DMS114 treated with DMSO at 0.1 percent for 48 hours (cell line): Measurements from ENCODE around the gene MKLN1.
"Not testable (repeated sequence)": the region's sequence is repeated elsewhere in the genome, so short reads cannot be mapped to it uniquely, and the experiment has no call there.

Source experiments
- DNase-seq: peaks from one replicate; lab custom pipeline; 2025; ENCODE audit not compliant: unreplicated experiment; lab: John Stamatoyannopoulos, UW

MKLN1 gene

GRCh38 chr7:131497454-131497853, 169.8 kb downstream of the MKLN1 start:
- DNase-seq = no peak

GRCh38 chr7:131498237-131498885, 170.7 kb downstream of the MKLN1 start:
- no peak for DNase-seq

DNA sequence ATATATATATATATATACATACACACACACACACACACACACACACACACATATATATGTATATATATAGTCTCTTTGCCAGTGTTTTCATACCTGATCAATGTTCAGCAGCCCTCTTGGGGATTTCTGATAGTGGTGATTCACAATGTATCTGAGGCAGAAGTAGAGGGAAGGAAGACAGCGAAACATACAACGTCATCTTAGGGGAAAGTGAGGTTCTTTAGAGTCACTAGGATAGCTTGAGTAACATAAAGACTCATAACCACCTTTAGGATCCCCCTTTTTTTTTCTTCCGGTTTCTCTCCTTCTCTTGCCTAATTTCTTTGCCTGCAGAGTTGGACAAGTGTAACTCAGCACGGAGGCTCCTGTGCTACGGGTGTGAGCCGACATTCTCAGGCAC, 172.1 kb downstream of the MKLN1 start:
- DNase-seq = no peak

- no peak for DNase-seq
Observed at GRCh38 chr7:131500357-131500756, 172.7 kb downstream of the MKLN1 start.

- DNase-seq = no peak
Observed at GRCh38 chr7:131501422-131501821, 173.7 kb downstream of the MKLN1 start.

DNA sequence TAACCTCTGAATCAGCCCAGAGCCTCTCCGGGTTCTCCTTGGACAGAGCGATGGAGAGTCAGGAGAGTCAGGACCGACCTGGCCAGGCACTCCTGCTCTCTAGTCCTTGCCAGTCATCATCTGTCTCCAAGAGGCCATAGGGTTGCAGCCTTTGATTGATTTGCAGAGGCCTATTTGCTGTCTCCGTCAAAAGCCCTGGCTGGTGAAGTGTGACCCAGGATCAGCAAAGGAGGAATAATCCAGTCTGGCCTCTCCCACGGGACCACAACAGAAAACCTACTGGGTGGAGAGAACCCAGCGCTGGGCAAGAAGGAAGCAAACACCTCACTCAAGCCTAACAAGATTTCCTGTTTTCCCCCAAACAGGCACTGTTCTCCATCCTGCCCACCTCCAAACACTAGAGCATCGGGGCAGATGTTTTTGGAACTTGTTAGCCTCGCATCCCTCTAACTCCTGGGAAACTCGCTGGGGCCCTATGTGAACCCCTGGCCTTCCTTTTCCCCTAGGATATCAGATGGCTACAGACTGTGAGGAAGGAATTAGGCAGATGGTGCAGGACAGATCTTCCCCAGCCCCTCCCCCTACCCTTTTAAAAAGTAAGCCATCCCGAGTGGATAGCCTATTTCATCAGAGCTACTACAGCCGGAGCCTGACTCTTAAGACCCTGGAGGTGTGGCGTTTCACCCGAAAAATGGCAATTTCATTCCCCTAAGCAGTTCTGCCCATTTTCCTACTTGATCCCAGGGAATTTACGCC, 174.4 kb downstream of the MKLN1 start:
- no peak for DNase-seq

DNA sequence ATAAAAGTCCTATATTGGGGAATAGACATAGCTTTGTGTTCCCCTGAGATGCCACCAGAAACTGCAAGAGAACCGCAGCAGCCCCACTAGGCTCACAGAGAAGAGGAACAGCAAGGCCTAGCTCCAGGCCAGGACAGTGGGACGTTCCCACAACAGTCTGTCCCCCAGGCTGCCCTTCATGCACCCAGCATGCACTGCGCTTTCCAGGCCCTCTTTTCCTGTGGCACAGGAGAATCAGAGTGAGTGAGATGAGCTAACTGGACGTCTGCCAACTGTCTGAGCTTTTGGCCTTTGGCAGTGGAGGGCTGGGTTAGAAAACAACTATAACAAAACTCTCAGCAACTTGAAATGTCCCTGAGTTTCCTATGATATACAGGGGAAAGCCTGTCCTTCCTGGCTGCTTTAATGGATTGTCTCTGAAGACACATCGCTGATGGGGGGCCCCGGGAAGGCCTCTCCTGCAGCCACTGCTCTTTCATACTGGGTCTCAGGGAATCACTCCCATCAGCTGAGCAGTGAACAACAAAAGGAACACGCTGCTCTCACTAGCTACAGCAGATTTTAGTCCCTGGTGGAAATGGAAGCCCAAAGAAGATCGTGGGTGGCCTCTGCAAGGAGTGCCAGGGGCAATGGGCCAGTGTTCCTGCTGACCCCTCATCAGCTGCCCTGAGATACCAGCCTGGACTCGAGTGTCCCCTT, 175.3 kb downstream of the MKLN1 start:
- DNase-seq = no peak

DNA sequence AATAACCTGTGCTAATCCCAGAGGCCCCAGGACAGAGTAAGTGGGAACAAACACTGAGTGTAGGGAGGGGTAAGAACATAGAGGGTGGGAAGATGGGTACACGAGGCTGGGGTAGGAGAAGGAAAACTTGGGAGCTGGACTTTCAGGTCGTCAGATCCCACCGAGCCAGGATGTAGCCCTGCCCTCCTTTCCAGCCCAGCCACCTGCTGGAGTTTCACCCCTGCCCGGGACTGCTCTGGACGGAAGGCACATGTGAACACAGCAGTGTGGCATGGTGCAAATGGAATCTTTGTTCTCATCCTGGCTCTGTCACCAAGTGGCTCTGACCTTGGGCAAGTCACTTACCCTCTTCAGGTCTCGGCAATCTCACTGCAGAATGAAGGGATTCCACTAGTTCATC, 176.0 kb downstream of the MKLN1 start:
- DNase-seq = no peak

DNA sequence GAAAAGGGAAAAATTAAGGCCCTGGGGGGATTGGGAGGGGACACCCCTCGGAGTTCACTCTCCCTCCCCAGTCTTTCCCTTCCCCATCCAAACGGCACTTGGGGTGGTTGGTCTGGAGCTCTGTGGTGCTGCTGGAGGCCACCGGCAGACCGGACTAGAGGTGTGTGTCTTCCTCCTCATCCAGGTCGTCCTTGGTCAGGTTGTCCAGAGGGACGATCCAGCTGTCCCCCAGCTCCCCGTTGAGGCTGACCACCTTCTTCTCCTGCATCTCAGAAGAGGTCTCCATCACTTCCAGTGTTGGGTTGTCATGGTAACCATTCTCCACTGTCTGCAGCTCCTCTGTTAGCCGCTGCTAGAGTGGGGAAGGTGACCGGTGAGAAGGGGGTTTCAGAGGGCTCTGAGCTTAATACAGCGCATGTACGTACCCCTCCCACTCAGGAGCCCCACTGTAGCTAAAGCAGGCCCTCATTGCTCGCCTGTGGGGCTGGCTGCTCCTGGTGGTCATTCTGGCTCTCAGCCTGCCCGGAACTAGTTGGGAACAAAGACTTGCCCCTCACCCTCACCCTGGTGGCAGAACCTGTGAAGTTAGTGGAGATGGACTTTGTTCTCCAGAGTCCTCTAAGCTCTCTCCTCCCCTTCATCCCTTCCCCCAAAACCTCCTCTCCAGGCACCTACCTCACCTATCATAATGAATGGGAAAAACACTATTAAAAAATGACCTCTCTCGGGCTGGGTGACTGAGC, 176.7 kb downstream of the MKLN1 start:
- no peak for DNase-seq

GRCh38 chr7:131505037-131505620, 177.5 kb downstream of the MKLN1 start:
- DNase-seq = not testable (repeated sequence)

- no peak for DNase-seq
Observed at GRCh38 chr7:131505636-131506557, 178.2 kb downstream of the MKLN1 start.

- no peak for DNase-seq
Observed at GRCh38 chr7:131506597-131506996, 178.9 kb downstream of the MKLN1 start.

DNA sequence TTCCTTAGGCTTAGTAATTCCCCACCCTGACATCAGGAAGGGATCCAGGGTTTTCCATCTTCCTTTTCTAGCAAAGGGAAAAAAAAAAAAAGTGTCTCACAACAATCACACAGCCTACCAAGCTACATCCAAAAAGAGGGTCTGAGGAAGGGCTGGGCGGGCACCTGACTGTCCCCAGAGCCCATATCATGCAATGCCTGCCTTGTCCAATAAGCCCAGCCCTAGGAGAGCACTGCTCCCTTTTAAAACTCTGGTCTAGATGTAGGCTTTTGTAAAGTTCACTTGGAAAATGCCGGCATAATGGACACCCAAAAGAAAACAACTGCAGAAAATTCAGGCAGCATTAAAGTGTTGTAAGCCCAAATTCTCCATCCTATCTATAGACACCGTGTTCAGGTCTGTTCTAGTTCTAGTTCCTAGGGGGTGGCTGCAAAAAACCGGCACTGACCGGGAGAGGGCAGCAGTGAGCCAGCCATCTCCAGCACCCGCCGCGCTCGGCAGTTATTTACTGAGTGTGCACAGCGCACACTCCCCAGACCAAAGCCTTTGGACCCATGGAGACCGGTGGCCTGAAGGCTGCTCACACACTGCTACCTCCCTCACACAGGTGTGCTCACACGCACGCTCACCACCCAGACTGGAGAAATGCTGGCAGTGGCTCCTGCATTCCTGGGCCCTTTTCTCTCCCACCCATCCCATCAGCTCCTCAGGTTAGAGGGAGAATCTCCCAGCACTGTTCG, 180.1 kb downstream of the MKLN1 start:
- DNase-seq = peak; percentile 63

DNA sequence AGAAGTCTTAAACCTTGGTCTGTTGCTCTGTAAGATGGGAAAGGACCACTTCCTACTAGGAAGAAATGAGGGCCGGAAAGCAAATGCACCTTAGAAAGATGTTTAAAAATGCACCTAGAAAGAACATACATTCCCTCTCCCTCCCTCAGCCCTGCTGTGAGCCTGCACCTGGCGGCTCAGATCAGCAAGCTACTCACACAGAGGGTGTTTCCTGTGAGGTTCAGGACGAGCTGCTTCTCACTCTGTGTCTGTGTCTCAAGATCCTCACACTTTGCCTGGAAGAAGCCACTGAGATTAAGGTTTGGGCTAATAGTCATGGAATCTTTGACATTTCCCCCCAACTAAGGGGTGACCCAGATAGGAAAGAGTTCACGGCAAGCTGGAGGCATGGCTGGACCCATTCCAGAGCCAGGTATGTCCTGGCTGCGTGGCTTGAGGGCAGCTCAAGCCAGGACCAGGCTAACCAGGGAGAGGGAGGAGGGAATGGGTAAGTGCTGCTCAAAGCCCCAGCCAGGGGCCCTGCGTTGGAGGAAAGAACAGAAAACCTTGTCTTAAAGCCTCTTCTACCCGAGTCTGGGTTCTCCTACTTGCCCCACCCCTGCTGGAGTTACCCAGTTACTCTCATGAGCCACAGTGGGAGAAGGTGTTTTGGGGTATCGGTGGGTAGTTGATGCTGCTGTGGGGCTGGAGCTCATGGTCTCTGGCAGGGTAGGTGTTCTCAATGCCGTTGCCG, 181.2 kb downstream of the MKLN1 start:
- DNase-seq = no peak

DNA sequence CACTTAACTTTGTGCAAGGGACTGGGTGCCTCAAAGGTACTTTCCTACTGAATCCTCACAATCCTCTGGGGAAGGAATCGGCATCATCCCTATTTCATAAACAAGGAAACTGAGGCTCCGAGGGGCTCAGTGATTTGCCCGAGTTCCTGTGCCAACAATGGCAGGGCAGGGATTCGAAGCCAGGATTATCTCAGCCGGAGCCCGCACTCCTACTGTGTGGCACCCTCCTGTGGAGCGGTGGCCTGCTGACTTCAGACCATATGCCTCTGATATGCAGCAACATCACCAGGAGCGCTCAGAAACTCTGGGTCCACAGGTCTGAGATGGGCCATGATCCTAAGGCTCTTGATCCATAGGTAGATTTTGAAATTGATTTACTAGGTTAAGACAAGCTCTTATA, 182.1 kb downstream of the MKLN1 start:
- DNase-seq = no peak

DNA sequence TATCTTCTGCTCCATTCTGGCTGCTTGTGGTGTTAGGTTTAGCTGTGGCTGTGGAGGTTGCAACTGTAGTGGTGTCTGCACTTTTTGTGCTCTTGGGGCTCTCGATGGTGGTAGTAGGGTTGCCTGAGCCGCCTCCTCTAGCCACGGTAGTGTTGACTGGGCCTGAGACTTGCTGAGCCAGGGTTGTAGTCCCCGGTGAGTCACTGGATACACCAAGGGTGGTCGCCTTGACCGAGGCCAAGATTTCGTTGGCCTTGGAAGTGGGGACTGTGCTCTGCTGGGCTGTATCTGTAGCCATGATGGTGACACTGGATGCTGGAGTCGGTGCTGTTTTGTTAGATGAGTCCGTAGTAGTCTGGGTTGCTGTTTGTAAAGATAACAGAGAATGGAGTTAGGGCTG, 183.4 kb downstream of the MKLN1 start:
- DNase-seq = no peak

- no peak for DNase-seq
Observed at GRCh38 chr7:131511774-131512535, 184.3 kb downstream of the MKLN1 start.
